GM12878 (cell line): Measurements from ENCODE around the gene NFKBIB.

ENCODE experiments used
- CREB1 ChIP-seq: IDR thresholded peaks from 2 replicates; pipeline ENCODE4 v1.6.1; 2012; ENCODE audit warnings: low read depth, mild to moderate bottlenecking, inconsistent platforms
- CTCF ChIP-seq, 3 experiments: IDR thresholded peaks in 2 of 3; conservative IDR thresholded peaks in 1 of 3; 2 replicates each; pipeline ENCODE4 v1.5.1; 2011; ENCODE audit warnings: low read depth in 3 of 3, low read length in 3 of 3, mild to moderate bottlenecking in 3 of 3, control low read depth in 2 of 3, moderate library complexity in 2 of 3, inconsistent platforms in 1 of 3, mixed read lengths in 1 of 3; ENCODE audit not compliant: control insufficient read depth in 2 of 3, insufficient read depth in 1 of 3; ENCODE audit errors: extremely low read depth in 1 of 3
- ELK1 ChIP-seq: IDR thresholded peaks from 2 replicates; pipeline ENCODE4 v1.6.1; 2012; ENCODE audit warnings: low read depth, low read length, improper control_type of control experiment
- FOXM1 ChIP-seq: IDR thresholded peaks from 2 replicates; pipeline ENCODE4 v1.6.1; 2012; ENCODE audit warnings: low read depth, mild to moderate bottlenecking, inconsistent platforms, low read length, moderate library complexity
- POLR2A ChIP-seq: IDR thresholded peaks from 2 replicates; pipeline ENCODE4 v1.6.1; 2011; ENCODE audit warnings: low read depth, mild to moderate bottlenecking, low read length
- REST ChIP-seq: IDR thresholded peaks from 2 replicates; pipeline ENCODE4 v1.6.1; 2012; ENCODE audit warnings: mild to moderate bottlenecking, low read depth, low read length
- STAT3 ChIP-seq: IDR thresholded peaks from 2 replicates; pipeline ENCODE4 v1.6.1; 2011; ENCODE audit warnings: low read depth, low read length, improper control_type of control experiment
- TAF1 ChIP-seq: IDR thresholded peaks from 2 replicates; pipeline ENCODE4 v1.6.1; 2011; ENCODE audit warnings: mild to moderate bottlenecking, low read depth, low read length, borderline replicate concordance
- ZNF274 ChIP-seq: IDR thresholded peaks from one replicate; pipeline ENCODE4 v1.8.0; 2011; ENCODE audit not compliant: insufficient read length, insufficient read depth
- ZNF384 ChIP-seq: IDR thresholded peaks from 2 replicates; pipeline ENCODE4 v1.6.1; 2012; ENCODE audit warnings: low read depth, mild to moderate bottlenecking, low read length, improper control_type of control experiment, borderline replicate concordance

GRCh38 chr19:38890686-38891085, 9.1 kb upstream of the NFKBIB start:
- TF ChIP-seq CTCF (IDR thresholded peaks at IDR 0.05 in 2 of 3, conservative IDR thresholded peaks at IDR 0.05 in 1 of 3; ENCODE audit: control insufficient read depth in 2 of 3, extremely low read depth in 1 of 3, insufficient read depth in 1 of 3, low read depth in 3 of 3, low read length in 3 of 3) (no peak), ZNF274 (no peak), ELK1 (no peak), FOXM1 (no peak), REST (no peak), STAT3 (no peak), POLR2A (no peak), TAF1 (no peak), CREB1 (no peak), ZNF384 (no peak)
